ENCODE measurements around the gene CYB5D1. TPM values are rescaled to one million over a fixed set of nuclear protein-coding genes. Genes with fewer than 3 reads are reported as not detected.

CYB5D1 gene
- total RNA-seq, 1 donor = 11.2 TPM

GRCh38 chr17:7825206-7825990 is 32.4 kb upstream of the CYB5D1 start:
- no peak overlapping the region for H3K4me3 ChIP-seq (ENCODE audit: low read depth, low read length)
- DNase-seq (ENCODE audit: low read depth) = no peak
- peak; percentile 15 for TF ChIP-seq CTCF (IDR thresholded peaks at IDR 0.05; ENCODE audit: insufficient read depth, low read depth, low read length)

- TF ChIP-seq CTCF (IDR thresholded peaks at IDR 0.05; ENCODE audit: insufficient read depth, low read depth, low read length) = no peak
- DNase-seq (ENCODE audit: low read depth) = no peak
- no peak overlapping the region for H3K4me3 ChIP-seq (ENCODE audit: low read depth, low read length)
Measured at GRCh38 chr17:7830616-7831015, 27.2 kb upstream of the CYB5D1 start.

GRCh38 chr17:7831233-7831632 is 26.6 kb upstream of the CYB5D1 start:
- no peak for TF ChIP-seq CTCF (IDR thresholded peaks at IDR 0.05; ENCODE audit: insufficient read depth, low read depth, low read length)
- DNase-seq (ENCODE audit: low read depth) = no peak

GRCh38 chr17:7832431-7832830 is 25.4 kb upstream of the CYB5D1 start:
- no peak for DNase-seq (ENCODE audit: low read depth)
- no peak for TF ChIP-seq CTCF (IDR thresholded peaks at IDR 0.05; ENCODE audit: insufficient read depth, low read depth, low read length)

More at GRCh38 chr17:7831233-7831632, 26.6 kb upstream of the CYB5D1 start:
- no peak overlapping the region for H3K4me3 ChIP-seq (ENCODE audit: low read depth, low read length)

GRCh38 chr17:7833011-7833794 is 24.6 kb upstream of the CYB5D1 start:
- no peak for TF ChIP-seq CTCF (IDR thresholded peaks at IDR 0.05; ENCODE audit: insufficient read depth, low read depth, low read length)
- no peak for DNase-seq (ENCODE audit: low read depth)

More at GRCh38 chr17:7832431-7832830, 25.4 kb upstream of the CYB5D1 start:
- H3K4me3 ChIP-seq (ENCODE audit: low read depth, low read length) = no peak overlapping the region

GRCh38 chr17:7833795-7834541 is 23.8 kb upstream of the CYB5D1 start, which contains the start of gene KDM6B:
KDM6B (plus strand) TSS chr17:7834217; CDS start chr17:7845555, 11,338 bp downstream.
- peak; percentile 91 for DNase-seq (ENCODE audit: low read depth)
- TF ChIP-seq CTCF (IDR thresholded peaks at IDR 0.05; ENCODE audit: insufficient read depth, low read depth, low read length) = no peak
- peak within 1 kb of the TSS; percentile 80 for H3K4me3 ChIP-seq (ENCODE audit: low read depth, low read length)

More at GRCh38 chr17:7833011-7833794, 24.6 kb upstream of the CYB5D1 start:
- peak overlapping the region; percentile 80 for H3K4me3 ChIP-seq (ENCODE audit: low read depth, low read length)
